Stimulated activated CD4-positive, alpha-beta T cell treated with anti-CD3 and anti-CD28 coated beads, Interleukin-4, amount 100 ng/mL, for 24 hours (primary cell): ENCODE data around the gene NAXD.
A peak's percentile ranks its signal among the peaks of the same experiment; 100 is the strongest.
"Not testable (repeated sequence)": the region's sequence is repeated elsewhere in the genome, so short reads cannot be mapped to it uniquely, and the experiment has no call there.

Experiments used
- DNase-seq: peaks from one replicate; pipeline ENCODE4 v3.0.0-alpha.2; 2020

The NAXD gene

GRCh38 chr13:110665491-110666254 lies 50.3 kb downstream of the NAXD start:
- no peak for DNase-seq

GRCh38 chr13:110666255-110666533 lies 50.8 kb downstream of the NAXD start:
- no peak for DNase-seq

- no peak for DNase-seq
Measured at GRCh38 chr13:110669036-110669435, 53.7 kb downstream of the NAXD start.

GRCh38 chr13:110669814-110670213 lies 54.5 kb downstream of the NAXD start:
- DNase-seq, result not testable (repeated sequence)

GRCh38 chr13:110676595-110677587 lies 61.5 kb downstream of the NAXD start:
- DNase-seq, result peak; percentile 47

GRCh38 chr13:110677731-110678545 lies 62.6 kb downstream of the NAXD start:
- DNase-seq, result peak; percentile 25

- DNase-seq, result no peak
Measured at GRCh38 chr13:110680852-110681251, 65.5 kb downstream of the NAXD start.

GRCh38 chr13:110681868-110682550 lies 66.7 kb downstream of the NAXD start:
- no peak for DNase-seq

- no peak for DNase-seq
Measured at GRCh38 chr13:110682746-110683145, 67.4 kb downstream of the NAXD start.

GRCh38 chr13:110683203-110683883 lies 68.0 kb downstream of the NAXD start:
- DNase-seq, result no peak

- DNase-seq, result no peak
Measured at GRCh38 chr13:110683921-110684320, 68.6 kb downstream of the NAXD start.

- no peak for DNase-seq
Measured at GRCh38 chr13:110684388-110685056, 69.2 kb downstream of the NAXD start.

GRCh38 chr13:110685305-110686020 lies 70.1 kb downstream of the NAXD start:
- DNase-seq, result no peak

- DNase-seq, result no peak
Measured at GRCh38 chr13:110687736-110688135, 72.4 kb downstream of the NAXD start.

- DNase-seq, result no peak
Measured at GRCh38 chr13:110689041-110689440, 73.7 kb downstream of the NAXD start.
